Progenitor cell of endocrine pancreas (in vitro differentiated cells): ENCODE data around the gene OXCT1. TPM values are rescaled to one million over a fixed set of nuclear protein-coding genes. Genes with fewer than 3 reads are reported as not detected.

ENCODE experiments used
- DNase-seq: peaks from one replicate; pipeline ENCODE4 v3.0.0; 2021; ENCODE audit warnings: low spot score; ENCODE audit not compliant: unreplicated experiment
- H3K27ac Mint-ChIP-seq: 2 replicates; pipeline ENCODE4 v1.8.0; 2021; ENCODE audit warnings: mild to moderate bottlenecking, moderate library complexity, mixed read lengths
- H3K27me3 Mint-ChIP-seq: 2 replicates; pipeline ENCODE4 v1.8.0; 2021; ENCODE audit warnings: mixed read lengths
- H3K36me3 Mint-ChIP-seq: 2 replicates; pipeline ENCODE4 v1.8.0; 2022; ENCODE audit warnings: mixed read lengths; ENCODE audit not compliant: insufficient read depth
- H3K4me1 Mint-ChIP-seq: 2 replicates; pipeline ENCODE4 v1.8.0; 2021; ENCODE audit warnings: low read depth, mixed read lengths
- H3K4me3 Mint-ChIP-seq: 2 replicates; pipeline ENCODE4 v1.8.0; 2021; ENCODE audit warnings: low read depth, mild to moderate bottlenecking, moderate library complexity, mixed read lengths
- H3K9me3 Mint-ChIP-seq: 2 replicates; pipeline ENCODE4 v1.8.0; 2021; ENCODE audit warnings: low read depth, mixed read lengths
- total RNA-seq: library from RNA; stranded (reverse); gene quantifications from 2 replicates; pipeline ENCODE4 v1.2.1, GENCODE V29; 2021
- TF ChIP-seq, protein P1 (sequence below): fragments of 200-600 bp; sonication (generic); IDR thresholded peaks from one replicate; pipeline ENCODE4 v1.5.0; 2021; ENCODE audit warnings: antibody characterized with exemption, mild to moderate bottlenecking; ENCODE audit not compliant: unreplicated experiment

The OXCT1 gene
- total RNA-seq, 1 donor from 2014 or later = 19.9 TPM

DNA sequence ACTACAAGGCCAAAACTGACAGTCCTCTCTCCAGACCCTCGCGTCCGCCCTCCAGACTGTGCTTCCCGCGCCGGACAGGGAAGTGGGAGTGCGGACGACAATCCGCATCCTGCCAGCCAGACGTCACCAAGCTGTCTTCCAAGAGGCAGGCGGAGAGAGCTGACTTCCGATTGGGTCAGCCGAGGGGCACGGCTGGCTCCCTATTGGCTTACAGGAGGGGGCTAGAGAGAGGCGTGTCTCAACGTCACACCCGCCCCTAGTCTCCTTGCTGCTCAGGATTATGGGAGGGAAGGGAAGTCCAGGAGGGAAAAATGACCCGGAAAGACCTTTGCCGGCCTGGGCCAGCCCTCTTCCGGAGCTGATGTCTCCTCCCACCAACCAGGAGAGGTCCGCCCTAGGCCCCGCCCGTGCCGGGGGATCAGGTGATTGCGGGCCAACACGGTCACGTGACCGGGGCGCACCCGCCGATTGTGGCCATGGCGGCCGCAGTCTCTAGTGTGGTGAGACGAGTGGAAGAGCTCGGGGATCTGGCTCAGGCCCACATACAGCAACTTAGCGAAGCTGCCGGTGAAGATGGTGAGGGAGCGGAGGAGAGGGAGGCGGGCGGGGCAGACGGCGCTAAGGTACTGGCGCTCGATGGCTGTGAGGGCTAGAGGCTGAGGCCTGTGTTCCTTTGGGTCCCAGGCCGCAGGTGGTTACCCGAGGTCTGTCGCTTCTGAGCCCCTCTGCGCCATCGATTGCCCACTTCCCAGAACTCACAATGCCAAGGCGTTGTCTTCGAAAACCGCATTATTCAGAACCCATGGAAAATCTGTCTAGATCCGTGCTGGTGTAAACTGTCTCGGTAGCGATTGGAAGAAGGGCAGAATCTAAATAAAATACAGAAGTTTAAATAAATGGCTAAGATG is 33.9 kb upstream of the OXCT1 start, which contains the start of gene RIMOC1:
TSS of gene RIMOC1 (plus strand) at position 453 of the 908 bp plus-strand sequence. CDS start at position 477, 24 bp downstream.
- H3K4me1 Mint-ChIP-seq = peaks cover 10% of the 10 kb centered on the region
- peaks cover 2% of the 10 kb centered on the region for H3K36me3 Mint-ChIP-seq
- peaks cover 11% of the 10 kb centered on the region for H3K27me3 Mint-ChIP-seq
- DNase-seq = peak; percentile 97
- TF ChIP-seq, protein P1, sequence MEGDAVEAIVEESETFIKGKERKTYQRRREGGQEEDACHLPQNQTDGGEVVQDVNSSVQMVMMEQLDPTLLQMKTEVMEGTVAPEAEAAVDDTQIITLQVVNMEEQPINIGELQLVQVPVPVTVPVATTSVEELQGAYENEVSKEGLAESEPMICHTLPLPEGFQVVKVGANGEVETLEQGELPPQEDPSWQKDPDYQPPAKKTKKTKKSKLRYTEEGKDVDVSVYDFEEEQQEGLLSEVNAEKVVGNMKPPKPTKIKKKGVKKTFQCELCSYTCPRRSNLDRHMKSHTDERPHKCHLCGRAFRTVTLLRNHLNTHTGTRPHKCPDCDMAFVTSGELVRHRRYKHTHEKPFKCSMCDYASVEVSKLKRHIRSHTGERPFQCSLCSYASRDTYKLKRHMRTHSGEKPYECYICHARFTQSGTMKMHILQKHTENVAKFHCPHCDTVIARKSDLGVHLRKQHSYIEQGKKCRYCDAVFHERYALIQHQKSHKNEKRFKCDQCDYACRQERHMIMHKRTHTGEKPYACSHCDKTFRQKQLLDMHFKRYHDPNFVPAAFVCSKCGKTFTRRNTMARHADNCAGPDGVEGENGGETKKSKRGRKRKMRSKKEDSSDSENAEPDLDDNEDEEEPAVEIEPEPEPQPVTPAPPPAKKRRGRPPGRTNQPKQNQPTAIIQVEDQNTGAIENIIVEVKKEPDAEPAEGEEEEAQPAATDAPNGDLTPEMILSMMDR = no peak
- peak within 1 kb of the TSS; percentile 99 for H3K27ac Mint-ChIP-seq
- H3K4me3 Mint-ChIP-seq = peak within 1 kb of the TSS; percentile 87
- H3K9me3 Mint-ChIP-seq = peaks cover 3% of the 10 kb centered on the region

DNA sequence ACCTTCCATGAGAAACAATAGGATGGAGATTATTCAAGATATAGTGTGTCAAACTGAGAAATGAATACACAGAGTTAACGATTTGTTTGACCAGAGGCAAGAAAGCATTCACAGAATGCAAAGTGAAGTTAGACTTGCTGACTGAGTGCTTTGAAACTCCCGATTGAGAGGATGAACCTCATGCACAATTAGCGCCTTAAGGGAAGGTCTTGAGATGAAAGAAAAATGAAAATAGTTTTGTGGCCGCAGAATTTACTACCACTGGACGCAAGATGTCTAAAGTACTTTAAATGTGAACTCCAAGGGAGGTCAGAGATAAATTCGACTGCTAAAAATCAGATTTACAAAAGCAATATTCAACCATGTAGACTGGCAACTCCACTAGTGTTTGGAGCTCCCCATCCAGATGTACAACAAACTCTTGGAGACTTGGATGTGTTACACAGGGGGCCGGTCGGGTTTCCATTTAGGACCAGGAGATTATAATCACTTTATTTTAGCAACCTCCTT is 33.2 kb upstream of the OXCT1 start:
- TF ChIP-seq, protein P1 = no peak
- Mint-ChIP-seq H3K27ac (peak overlapping the region; percentile 99), H3K27me3 (peaks cover 11% of the 10 kb centered on the region)

DNA sequence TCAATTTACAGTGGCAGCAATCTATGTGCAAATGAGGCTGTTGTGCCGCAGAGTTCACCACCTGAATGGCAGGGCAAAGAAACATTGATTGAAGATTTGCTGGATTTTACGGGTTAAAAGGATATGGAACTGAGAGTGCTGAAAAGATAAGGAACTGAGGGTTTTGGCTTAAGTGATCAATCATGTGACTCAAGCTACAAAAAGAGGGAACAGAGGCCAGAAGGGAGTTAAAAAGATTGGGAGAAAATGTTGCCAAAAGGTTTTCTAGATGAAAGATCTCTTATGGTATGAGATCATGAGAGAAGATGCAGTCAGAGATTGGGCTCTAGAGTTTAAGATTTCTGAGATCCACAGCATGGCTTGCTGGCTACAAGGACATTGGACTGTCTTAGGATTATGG is 26.0 kb upstream of the OXCT1 start:
- DNase-seq = no peak
- TF ChIP-seq, protein P1 = no peak
- no peak overlapping the region for H3K4me3 Mint-ChIP-seq
- peaks cover 2% of the 10 kb centered on the region for H3K4me1 Mint-ChIP-seq
- H3K9me3 Mint-ChIP-seq = no peaks in the 10 kb centered on the region
- no peaks in the 10 kb centered on the region for H3K36me3 Mint-ChIP-seq
- H3K27ac Mint-ChIP-seq = no peak overlapping the region
- peaks cover 24% of the 10 kb centered on the region for H3K27me3 Mint-ChIP-seq

More for the DNA sequence above, 33.2 kb upstream of the OXCT1 start:
- H3K9me3 Mint-ChIP-seq = peaks cover 3% of the 10 kb centered on the region
- DNase-seq = no peak
- H3K36me3 Mint-ChIP-seq = peaks cover 2% of the 10 kb centered on the region
- peak overlapping the region; percentile 87 for H3K4me3 Mint-ChIP-seq
- peaks cover 10% of the 10 kb centered on the region for H3K4me1 Mint-ChIP-seq

DNA sequence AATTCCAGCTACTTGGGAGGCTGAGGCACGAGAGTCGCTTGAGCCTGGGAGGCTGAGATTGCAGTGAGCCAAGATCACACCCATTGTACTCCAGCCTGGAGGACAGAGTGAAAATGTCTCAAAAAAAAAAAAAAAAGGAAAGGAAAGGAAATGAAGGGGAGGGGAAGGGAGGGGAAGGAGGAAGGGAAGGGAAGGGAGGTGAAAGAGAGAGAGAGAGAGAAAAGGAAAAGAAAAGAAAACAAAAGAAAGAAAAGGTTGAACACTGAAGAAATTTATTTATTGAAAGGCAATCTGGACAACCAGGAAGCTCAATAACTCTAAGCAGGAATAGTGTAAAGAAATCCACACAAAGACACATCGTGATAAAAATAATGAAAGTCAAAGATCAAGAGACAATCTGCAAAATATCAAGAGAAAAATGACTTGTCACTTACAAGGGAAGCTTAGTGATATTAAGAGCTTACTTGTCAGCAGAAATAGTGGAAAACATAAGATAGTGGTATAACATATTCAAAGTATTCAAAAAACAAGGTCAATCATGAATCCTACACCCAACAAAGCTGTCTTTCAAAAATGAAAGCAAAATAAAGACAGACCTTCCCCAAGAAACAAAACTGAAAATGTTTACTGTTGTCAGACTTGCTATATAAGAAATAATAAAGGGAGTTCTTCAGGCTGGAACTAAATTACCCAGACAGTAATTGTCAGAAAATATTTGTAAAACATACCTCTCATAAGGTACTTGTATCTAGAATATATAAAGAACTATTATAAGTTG is 23.0 kb upstream of the OXCT1 start:
- no peak overlapping the region for H3K27ac Mint-ChIP-seq

More for the DNA sequence above, 23.0 kb upstream of the OXCT1 start:
- Mint-ChIP-seq H3K4me3 (no peak overlapping the region), H3K27me3 (peaks cover 20% of the 10 kb centered on the region), H3K36me3 (no peaks in the 10 kb centered on the region), H3K4me1 (peaks cover 2% of the 10 kb centered on the region), H3K9me3 (no peaks in the 10 kb centered on the region)
- DNase-seq = no peak
- TF ChIP-seq, protein P1 = no peak
